ENCODE results near the gene TEKT5. TPM values are rescaled to one million over a fixed set of nuclear protein-coding genes. Genes with fewer than 3 reads are reported as not detected.

TEKT5 gene
- total and polyA plus RNA-seq, 4 donors = 0.13 to 0.92 TPM; not detected in 2

DNA sequence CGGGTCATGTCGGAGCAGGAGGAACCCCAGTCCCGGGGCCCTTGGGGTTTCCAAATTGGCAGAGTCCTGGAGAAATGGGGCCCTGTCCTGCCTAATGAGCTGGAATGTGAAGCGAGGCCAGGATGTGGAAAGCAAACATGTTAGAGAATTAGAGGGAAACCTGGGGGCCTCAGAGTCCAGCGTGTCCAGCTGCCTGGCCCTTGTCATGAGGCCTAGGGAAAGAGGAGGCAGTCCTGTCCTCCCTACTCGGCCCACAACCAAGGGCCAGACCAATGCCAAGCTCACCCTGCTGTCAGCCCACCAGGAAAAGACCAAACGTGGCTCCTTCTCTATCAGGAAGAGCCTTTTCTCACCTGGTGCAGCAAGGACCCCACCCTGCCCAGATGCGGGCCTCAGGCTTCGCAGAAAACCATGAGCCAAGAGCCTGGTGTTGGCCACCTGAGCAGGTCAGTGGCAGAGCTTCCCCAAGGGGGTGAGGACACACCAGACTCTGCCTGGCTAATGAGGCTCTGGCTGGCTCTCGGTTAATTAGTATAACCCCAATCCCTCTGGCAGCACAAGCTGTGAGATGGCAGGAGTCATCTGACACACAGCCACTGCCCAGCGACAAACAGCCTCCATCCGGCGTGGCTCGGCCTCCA, 10.1 kb downstream of the TEKT5 start:
- no peaks in the 10 kb centered on the region for H3K4me1 ChIP-seq (ENCODE audit: control insufficient read depth in 4 of 4, insufficient read depth in 4 of 4, low read length in 3 of 4)
- H3K9me3 ChIP-seq (ENCODE audit: control insufficient read depth in 4 of 4, low read length in 3 of 4) = no peaks in the 10 kb centered on the region
- no peak overlapping the region for H3K9ac ChIP-seq (ENCODE audit: low read depth in 1 of 2, low read length in 2 of 2)
- H3K4me3 ChIP-seq (ENCODE audit: low read depth in 1 of 3, low read length in 3 of 3) = no peak overlapping the region
- H3K27me3 ChIP-seq (ENCODE audit: control insufficient read depth in 4 of 4, insufficient read depth in 4 of 4, low read length in 3 of 4) = no peaks in the 10 kb centered on the region
- TF ChIP-seq NR2F2 (IDR thresholded peaks at IDR 0.05) (no peak), SP1 (IDR thresholded peaks at IDR 0.05) (no peak), HNF4A (conservative IDR thresholded peaks at IDR 0.05) (no peak), YY1 (IDR thresholded peaks at IDR 0.05) (no peak), GABPA (IDR thresholded peaks at IDR 0.05 in 1 of 2, conservative IDR thresholded peaks at IDR 0.05 in 1 of 2) (no peak), RAD21 (IDR thresholded peaks at IDR 0.05) (no peak), TAF1 (conservative IDR thresholded peaks at IDR 0.05) (no peak), FOXA1 (IDR thresholded peaks at IDR 0.05) (no peak), FOXA2 (IDR thresholded peaks at IDR 0.05) (no peak), HNF4G (IDR thresholded peaks at IDR 0.05) (no peak), RXRA (IDR thresholded peaks at IDR 0.05) (no peak), JUND (IDR thresholded peaks at IDR 0.05) (no peak), EGR1 (IDR thresholded peaks at IDR 0.05; ENCODE audit: low read depth in 2 of 2) (no peak)
- TF ChIP-seq, protein P1, sequence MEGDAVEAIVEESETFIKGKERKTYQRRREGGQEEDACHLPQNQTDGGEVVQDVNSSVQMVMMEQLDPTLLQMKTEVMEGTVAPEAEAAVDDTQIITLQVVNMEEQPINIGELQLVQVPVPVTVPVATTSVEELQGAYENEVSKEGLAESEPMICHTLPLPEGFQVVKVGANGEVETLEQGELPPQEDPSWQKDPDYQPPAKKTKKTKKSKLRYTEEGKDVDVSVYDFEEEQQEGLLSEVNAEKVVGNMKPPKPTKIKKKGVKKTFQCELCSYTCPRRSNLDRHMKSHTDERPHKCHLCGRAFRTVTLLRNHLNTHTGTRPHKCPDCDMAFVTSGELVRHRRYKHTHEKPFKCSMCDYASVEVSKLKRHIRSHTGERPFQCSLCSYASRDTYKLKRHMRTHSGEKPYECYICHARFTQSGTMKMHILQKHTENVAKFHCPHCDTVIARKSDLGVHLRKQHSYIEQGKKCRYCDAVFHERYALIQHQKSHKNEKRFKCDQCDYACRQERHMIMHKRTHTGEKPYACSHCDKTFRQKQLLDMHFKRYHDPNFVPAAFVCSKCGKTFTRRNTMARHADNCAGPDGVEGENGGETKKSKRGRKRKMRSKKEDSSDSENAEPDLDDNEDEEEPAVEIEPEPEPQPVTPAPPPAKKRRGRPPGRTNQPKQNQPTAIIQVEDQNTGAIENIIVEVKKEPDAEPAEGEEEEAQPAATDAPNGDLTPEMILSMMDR (IDR thresholded peaks at IDR 0.05; ENCODE audit: low read depth, low read length, missing input control) = no peak
- TF ChIP-seq, protein P2, sequence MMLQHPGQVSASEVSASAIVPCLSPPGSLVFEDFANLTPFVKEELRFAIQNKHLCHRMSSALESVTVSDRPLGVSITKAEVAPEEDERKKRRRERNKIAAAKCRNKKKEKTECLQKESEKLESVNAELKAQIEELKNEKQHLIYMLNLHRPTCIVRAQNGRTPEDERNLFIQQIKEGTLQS (IDR thresholded peaks at IDR 0.05) = no peak
- TF ChIP-seq, protein P3, sequence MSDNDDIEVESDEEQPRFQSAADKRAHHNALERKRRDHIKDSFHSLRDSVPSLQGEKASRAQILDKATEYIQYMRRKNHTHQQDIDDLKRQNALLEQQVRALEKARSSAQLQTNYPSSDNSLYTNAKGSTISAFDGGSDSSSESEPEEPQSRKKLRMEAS (IDR thresholded peaks at IDR 0.05) = no peak
- TF ChIP-seq, protein P4, sequence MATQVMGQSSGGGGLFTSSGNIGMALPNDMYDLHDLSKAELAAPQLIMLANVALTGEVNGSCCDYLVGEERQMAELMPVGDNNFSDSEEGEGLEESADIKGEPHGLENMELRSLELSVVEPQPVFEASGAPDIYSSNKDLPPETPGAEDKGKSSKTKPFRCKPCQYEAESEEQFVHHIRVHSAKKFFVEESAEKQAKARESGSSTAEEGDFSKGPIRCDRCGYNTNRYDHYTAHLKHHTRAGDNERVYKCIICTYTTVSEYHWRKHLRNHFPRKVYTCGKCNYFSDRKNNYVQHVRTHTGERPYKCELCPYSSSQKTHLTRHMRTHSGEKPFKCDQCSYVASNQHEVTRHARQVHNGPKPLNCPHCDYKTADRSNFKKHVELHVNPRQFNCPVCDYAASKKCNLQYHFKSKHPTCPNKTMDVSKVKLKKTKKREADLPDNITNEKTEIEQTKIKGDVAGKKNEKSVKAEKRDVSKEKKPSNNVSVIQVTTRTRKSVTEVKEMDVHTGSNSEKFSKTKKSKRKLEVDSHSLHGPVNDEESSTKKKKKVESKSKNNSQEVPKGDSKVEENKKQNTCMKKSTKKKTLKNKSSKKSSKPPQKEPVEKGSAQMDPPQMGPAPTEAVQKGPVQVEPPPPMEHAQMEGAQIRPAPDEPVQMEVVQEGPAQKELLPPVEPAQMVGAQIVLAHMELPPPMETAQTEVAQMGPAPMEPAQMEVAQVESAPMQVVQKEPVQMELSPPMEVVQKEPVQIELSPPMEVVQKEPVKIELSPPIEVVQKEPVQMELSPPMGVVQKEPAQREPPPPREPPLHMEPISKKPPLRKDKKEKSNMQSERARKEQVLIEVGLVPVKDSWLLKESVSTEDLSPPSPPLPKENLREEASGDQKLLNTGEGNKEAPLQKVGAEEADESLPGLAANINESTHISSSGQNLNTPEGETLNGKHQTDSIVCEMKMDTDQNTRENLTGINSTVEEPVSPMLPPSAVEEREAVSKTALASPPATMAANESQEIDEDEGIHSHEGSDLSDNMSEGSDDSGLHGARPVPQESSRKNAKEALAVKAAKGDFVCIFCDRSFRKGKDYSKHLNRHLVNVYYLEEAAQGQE (IDR thresholded peaks at IDR 0.05) = no peak
- TF ChIP-seq, protein P5, sequence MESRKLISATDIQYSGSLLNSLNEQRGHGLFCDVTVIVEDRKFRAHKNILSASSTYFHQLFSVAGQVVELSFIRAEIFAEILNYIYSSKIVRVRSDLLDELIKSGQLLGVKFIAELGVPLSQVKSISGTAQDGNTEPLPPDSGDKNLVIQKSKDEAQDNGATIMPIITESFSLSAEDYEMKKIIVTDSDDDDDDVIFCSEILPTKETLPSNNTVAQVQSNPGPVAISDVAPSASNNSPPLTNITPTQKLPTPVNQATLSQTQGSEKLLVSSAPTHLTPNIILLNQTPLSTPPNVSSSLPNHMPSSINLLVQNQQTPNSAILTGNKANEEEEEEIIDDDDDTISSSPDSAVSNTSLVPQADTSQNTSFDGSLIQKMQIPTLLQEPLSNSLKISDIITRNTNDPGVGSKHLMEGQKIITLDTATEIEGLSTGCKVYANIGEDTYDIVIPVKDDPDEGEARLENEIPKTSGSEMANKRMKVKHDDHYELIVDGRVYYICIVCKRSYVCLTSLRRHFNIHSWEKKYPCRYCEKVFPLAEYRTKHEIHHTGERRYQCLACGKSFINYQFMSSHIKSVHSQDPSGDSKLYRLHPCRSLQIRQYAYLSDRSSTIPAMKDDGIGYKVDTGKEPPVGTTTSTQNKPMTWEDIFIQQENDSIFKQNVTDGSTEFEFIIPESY (IDR thresholded peaks at IDR 0.05) = no peak
- 81% methylated on average over 14 of the region's 14 CpGs for WGBS
- H3K27ac ChIP-seq (ENCODE audit: low read depth in 1 of 2, low read length in 2 of 2) = no peak overlapping the region
- DNase-seq (ENCODE audit: low spot score) = no peak
- H3K36me3 ChIP-seq (ENCODE audit: control insufficient read depth in 4 of 4, insufficient read depth in 3 of 4, low read depth in 1 of 4, low read length in 3 of 4) = no peaks in the 10 kb centered on the region

Measured in liver (tissue), 9 donors.